H1 (cell line): ENCODE results near the gene AMBP.

ENCODE experiments used
- GTF2F1 ChIP-seq: IDR thresholded peaks from 2 replicates; pipeline ENCODE4 v1.6.1; 2012; ENCODE audit warnings: low read depth, low read length, improper control_type of control experiment, borderline replicate concordance
- HDAC2 ChIP-seq, 2 experiments: fragments of 300-600 bp in 1 of 2; sonication (generic) in 1 of 2; IDR thresholded peaks; 2 replicates each; pipeline ENCODE4 v1.6.1; 2011 to 2012; ENCODE audit warnings: low read depth in 2 of 2, low read length in 2 of 2, mild to moderate bottlenecking in 2 of 2, moderate library complexity in 2 of 2, borderline replicate concordance in 1 of 2, inconsistent platforms in 1 of 2
- TEAD4 ChIP-seq: IDR thresholded peaks from 2 replicates; pipeline ENCODE4 v1.6.1; 2012; ENCODE audit warnings: low read depth, low read length, inconsistent platforms, mixed read lengths

DNA sequence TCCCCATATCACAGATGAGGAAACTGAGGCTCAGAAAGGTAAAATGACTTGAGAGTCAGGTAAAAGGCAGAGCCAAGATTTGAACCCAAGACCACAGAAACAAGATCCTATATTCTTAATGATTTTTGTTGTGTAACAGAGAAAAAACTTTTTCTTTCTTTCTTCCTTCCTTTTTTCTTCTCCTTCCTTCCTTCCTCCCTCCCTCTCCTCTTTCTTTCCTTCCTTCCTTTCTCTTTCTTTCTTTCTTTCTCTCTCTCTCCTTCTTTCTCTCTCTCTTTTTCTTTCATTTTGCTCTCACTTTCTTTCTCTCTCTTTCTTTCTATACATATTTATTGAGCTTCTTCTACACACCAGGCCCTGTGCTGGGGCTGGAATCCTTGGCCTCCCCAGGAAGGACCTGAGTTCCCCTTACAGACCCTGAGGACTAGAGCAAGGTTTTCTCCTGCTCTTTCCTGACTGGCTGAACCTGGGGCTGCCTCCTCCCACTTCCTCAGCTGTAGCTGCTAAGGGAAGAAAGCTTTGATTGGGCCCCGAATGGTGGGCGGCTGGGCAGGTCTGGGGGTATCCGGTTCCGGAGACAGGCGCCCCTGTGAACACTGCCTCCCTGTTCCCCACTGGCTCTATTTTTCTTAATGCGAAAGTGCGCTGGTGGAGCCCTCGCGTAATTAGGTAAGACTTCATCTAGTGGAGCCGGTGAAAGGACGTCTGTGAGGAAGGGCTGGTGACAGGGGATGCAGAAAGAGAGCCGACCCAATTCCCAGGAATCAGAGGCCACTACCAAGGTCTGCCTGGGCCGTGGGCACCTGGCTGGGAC, 48.4 kb upstream of the AMBP start:
- TF ChIP-seq HDAC2 (IDR thresholded peaks at IDR 0.05; ENCODE audit: borderline replicate concordance in 1 of 2, low read depth in 2 of 2, low read length in 2 of 2) = no peak
- no peak for TF ChIP-seq TEAD4
- no peak for TF ChIP-seq GTF2F1
